Femur (tissue), 1 donor: Measurements from ENCODE around the gene PHLDA1.

ENCODE experiments used
- DNase-seq: peaks from one replicate; pipeline ENCODE4 v3.0.0-alpha.2; 2017

Gene PHLDA1

GRCh38 chr12:76031414-76032042 lies at the start of gene PHLDA1:
PHLDA1 (minus strand) TSS chr12:76031776.
- peak; percentile 97 for DNase-seq

GRCh38 chr12:76080729-76081415 lies 49.3 kb upstream of the PHLDA1 start:
- no peak for DNase-seq

DNA sequence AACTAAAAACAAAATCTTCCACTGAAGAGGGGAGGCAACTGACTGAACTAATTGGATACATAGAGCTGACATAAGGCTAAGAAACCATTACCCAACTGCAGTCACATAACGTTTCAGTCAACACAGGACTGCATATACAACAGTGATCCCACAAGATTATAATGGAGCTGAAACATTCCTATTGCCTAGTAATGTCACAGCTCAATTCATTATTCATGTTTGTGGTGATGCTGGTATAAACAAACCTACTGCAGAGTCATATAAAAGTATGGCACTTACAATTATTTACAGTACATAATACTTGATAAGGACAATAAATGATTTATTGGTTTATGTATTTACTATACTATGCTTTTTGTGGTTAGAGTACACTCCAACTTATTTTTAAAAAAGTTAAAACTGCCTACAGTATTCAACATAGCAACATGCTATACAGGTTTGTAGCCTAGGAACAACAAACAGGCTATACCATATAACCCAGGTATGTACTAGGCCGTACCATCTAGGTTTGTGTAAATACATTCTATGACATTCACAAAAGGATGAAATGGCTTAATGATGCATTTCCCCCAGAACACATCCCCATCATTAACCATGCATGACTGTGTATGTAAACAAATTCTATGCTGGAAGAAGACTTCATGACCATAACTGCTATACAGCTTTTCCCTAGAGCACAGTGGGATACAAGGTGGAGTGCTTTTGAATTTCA lies 48.6 kb upstream of the PHLDA1 start:
- no peak for DNase-seq

DNA sequence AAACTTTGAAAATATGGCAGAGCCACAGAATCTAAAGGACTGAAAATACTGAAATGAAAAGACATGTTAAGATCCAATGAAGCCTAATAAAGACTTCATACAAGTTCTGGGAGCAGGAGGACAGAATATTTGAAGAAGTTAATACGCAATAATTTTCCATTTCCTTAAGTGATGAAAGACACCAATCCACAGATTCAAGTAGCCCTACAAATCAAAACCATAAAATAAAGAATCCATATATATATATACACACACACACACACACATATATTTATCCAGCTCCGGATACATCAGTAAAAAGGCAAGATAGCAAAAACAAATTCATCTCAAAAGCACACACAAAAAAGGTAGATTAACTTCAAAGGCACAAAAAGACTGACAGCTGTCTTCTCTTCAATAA lies 47.2 kb upstream of the PHLDA1 start:
- DNase-seq = no peak

- no peak for DNase-seq
Measured at GRCh38 chr12:76075448-76075847, 43.9 kb upstream of the PHLDA1 start.

GRCh38 chr12:76074701-76075336 lies 43.2 kb upstream of the PHLDA1 start:
- no peak for DNase-seq

DNA sequence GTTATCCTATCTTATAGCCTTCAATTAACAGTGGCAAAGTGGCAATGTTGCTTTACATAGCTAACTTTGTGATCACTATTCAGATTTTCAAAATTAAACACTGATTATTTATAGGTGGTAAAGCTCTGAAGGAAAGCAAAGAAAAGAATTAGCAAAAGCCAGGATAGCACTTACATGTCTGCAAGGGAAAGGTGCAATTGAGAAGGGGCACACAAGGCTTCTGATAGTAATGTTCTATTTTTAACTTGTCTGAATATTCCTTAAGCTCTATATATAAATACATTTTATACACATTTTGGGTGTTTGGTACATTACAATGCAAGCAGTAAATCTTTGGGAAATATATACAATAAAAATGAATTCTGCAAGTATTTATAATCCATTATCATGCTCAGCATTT lies 42.0 kb upstream of the PHLDA1 start:
- DNase-seq = no peak

- no peak for DNase-seq
Measured at GRCh38 chr12:76072568-76072967, 41.0 kb upstream of the PHLDA1 start.

- no peak for DNase-seq
Measured at GRCh38 chr12:76069339-76069738, 37.8 kb upstream of the PHLDA1 start.

GRCh38 chr12:76065917-76066316 lies 34.3 kb upstream of the PHLDA1 start:
- no peak for DNase-seq

GRCh38 chr12:76064904-76065303 lies 33.3 kb upstream of the PHLDA1 start:
- DNase-seq = no peak

DNA sequence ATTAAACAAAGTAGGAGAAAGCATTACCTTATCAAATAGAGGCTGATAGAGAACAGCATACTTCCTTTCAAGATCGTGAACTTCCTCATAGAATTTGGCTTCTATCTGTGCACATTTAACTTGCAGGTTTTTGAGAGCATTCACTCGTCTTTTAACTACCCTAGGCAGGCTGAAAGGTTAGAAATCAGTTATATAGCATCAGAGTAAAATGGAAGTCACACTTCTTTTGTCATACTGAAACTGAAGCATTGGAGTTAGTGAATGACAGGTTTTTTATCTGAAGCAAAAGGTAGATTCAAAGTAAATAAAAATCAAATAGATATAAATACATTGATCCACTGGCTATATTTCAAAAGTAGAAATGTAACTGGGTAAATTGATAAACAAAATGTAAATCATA lies 28.5 kb upstream of the PHLDA1 start:
- no peak for DNase-seq

DNA sequence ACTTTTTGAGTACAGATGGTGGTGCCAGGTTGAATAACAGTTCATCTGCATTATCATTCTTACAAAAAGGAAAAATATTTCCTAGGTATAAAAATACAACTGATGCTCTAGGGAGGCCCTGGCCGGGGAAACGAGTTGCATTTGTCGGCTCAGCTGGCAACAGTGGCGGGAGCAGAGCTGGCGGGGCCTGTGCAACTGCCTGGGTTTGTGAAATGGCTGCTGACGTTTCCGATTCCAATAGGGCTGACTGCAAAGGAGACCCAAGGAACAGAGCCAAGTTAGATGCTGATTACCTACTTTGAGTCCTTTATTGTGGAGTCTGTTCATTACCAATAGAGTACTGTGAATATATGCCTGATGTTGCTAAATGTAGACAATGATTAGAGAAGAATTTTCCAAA lies 25.8 kb upstream of the PHLDA1 start:
- DNase-seq = no peak

DNA sequence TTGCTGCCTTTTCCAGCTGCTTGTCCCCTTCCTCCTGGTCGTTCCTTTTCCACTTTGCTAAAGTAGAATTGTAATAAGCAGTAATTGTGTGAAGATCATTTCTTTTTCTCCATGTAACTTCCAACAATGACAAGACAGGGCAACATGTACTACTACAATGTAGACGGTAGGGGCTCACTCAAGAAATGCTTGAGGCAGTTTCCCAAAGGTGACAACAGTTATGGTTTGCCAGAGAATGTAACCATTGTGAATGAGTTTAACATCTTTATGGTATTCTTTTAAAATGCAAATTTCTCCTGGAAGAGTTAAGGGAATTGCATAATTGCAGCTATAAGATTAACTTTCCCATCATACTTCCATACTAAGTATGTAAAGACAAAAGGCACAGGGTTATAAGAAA lies 23.8 kb upstream of the PHLDA1 start:
- no peak for DNase-seq

DNA sequence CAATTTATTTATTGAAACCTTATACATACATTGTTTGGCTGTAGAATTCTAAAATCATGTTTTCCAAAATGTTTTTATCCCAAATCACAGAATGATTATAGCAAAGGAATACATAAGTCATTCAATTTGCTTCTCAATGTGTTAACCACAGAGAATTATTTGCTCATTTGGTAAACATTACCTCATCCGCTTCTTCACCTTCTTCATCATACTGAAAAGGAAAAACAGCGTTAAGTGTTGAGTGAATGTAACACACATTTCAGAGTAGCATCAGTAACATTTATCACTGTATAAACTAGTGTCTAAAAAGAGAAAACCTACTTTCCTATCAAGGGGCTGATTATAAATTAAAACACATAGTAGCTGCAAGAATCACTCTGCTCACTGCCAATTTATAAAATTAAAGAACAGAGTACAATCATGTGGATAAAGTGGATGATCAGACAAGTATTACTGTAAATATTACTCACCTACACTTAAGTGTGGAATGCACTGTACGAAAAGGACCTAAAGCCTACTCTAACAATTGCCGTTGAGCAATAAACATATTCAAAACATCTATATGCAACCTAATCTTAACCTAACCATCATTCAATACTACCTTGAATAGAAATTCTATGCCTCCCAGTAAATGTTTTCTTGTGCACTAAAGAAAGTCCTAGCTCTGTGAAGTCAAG lies 18.1 kb upstream of the PHLDA1 start:
- DNase-seq = no peak

DNA sequence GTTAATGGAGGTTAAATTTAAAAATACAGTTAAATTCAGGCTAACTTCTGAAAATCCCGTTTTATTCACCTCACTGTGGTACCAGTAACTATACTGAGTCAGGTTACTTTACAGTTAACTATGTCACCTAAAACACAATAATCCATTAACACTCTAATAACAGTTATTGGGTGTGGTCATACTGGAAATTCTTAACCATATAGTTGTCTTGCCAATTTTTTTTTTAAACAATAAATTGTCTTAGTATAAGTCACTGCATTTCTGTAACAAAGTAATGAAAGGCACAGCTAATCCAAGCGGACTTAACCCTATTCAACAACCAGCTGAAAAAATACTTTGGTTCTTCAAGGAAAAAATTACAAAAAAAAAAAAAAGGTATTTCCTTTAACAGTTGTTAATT lies 16.2 kb upstream of the PHLDA1 start:
- DNase-seq = no peak

DNA sequence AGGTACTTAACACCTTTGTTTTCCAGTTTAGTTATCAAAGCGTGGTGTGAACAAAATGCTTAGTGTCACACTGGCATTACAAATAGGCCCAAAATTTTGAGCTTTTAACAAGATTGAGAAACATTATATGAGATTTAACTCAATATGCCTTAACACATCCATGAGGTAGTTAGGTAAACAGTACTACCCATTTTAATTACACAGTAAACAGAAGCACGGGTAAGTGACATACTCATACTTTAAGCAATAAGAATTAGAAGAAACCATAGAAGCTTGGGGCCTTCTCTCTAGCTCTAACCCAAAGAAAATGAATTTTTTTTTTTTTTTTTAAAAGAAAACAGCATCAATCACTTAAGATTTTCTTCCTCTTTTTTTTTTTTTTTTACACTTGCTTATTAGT lies 15.5 kb upstream of the PHLDA1 start:
- no peak for DNase-seq

DNA sequence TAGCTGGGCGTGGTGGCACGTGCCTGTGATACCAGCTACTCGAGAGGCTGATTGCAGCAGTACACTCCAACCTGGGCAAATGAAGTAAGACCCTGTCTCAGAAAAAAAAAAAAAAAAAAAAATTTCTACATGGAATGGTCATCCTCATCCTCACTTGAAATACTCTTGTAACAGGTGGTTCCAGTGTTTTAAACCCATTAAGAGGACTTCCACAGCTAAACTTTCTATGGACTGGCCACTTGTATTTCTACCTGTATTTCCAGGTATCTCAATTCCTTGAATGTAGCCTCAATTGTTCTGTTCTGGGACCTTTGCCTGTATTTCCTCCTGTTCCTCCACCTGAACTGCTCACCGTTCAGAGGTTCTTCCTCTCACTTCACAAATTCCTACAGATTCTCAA lies 11.8 kb upstream of the PHLDA1 start:
- DNase-seq = no peak

DNA sequence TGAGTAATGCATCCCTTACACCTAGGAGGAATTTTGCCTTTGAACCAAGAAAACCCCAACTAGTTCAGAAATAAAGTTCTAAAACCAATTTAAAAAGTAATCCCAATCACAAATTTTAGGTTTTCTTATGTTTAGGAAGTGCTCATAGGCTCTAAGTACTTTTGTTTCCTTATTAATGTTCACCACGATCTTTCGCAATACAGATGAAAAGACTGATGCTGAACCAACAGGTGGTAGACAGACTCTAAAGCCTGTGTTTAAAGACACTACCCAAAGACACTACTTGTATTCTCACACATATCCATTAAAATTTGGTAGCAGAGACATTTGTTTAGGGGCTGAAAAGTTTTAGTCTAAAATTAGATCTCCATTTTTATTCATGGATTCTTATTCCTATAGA lies 10.6 kb upstream of the PHLDA1 start:
- no peak for DNase-seq

DNA sequence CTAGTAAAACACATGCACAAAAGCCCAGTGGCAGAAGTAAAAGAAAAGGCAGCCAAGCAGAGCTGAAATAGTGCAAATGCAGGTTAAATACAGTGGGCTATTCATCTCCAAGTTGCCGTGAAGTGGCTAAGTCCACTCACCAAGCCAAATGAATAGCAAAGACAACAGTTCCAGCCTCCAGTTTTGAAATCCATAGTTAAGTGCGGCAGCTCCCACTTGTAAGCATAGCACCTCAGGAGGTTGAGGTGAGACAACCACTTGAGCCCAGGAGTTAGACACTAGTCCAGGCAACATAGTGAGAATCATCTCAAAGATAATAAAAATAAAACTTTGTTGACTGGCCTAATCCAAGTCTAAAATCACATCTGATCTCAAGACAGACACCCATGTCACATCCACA lies 9.8 kb upstream of the PHLDA1 start:
- no peak for DNase-seq

GRCh38 chr12:76040461-76040860 lies 8.9 kb upstream of the PHLDA1 start:
- no peak for DNase-seq

GRCh38 chr12:76038176-76038575 lies 6.6 kb upstream of the PHLDA1 start:
- no peak for DNase-seq
